Testis (tissue), 2 donors: Measurements from ENCODE around the gene CPNE7.

ENCODE experiments used
- CTCF ChIP-seq, 3 experiments: fragments of 450-650 bp in 2 of 3; fragments of 200-600 bp in 1 of 3; sonication (generic) in 1 of 3; IDR thresholded peaks; one replicate each; pipeline ENCODE4 v1.5.1; 2016 to 2019; ENCODE audit warnings: antibody characterized with exemption in 3 of 3, mild to moderate bottlenecking in 2 of 3, moderate library complexity in 1 of 3
- POLR2A ChIP-seq: fragments of 450-650 bp; IDR thresholded peaks from one replicate; pipeline ENCODE4 v1.6.1; 2017; ENCODE audit warnings: antibody characterized with exemption, mild to moderate bottlenecking, moderate library complexity

GRCh38 chr16:89552913-89553312, 22.6 kb upstream of the CPNE7 start:
- TF ChIP-seq CTCF (IDR thresholded peaks at IDR 0.05) = no peak
- TF ChIP-seq POLR2A = no peak
